IPS-18c (cell line): Measurements from ENCODE around the gene SSC5D.

ENCODE experiments used
- H3K4me3 ChIP-seq: 2 replicates; pipeline ENCODE4 v1.7.0; 2013; ENCODE audit warnings: low read depth, mild to moderate bottlenecking, low read length, moderate library complexity; ENCODE audit not compliant: insufficient read depth
- H3K9me3 ChIP-seq: one replicate; pipeline ENCODE4 v1.6.1; 2013; ENCODE audit warnings: mild to moderate bottlenecking, low read length, moderate library complexity; ENCODE audit not compliant: control insufficient read depth, insufficient read depth

The SSC5D gene

GRCh38 chr19:55482156-55482961 lies 5.9 kb upstream of the SSC5D start:
- Histone ChIP-seq H3K9me3 (no peaks in the 10 kb centered on the region), H3K4me3 (no peak overlapping the region)

- Histone ChIP-seq H3K9me3 (no peaks in the 10 kb centered on the region), H3K4me3 (no peak overlapping the region)
Measured at GRCh38 chr19:55482967-55483705, 5.1 kb upstream of the SSC5D start.

GRCh38 chr19:55483706-55484592 lies 4.3 kb upstream of the SSC5D start:
- no peaks in the 10 kb centered on the region for H3K9me3 ChIP-seq
- H3K4me3 ChIP-seq = peak overlapping the region; percentile 83

GRCh38 chr19:55484593-55485438 lies 3.4 kb upstream of the SSC5D start, which contains the start of gene NAT14:
NAT14 (plus strand) TSS chr19:55485188; CDS start chr19:55485709, 521 bp downstream.
- no peaks in the 10 kb centered on the region for H3K9me3 ChIP-seq
- peak within 1 kb of the TSS; percentile 83 for H3K4me3 ChIP-seq

GRCh38 chr19:55485439-55486011 lies 2.7 kb upstream of the SSC5D start:
- Histone ChIP-seq H3K4me3 (peak overlapping the region; percentile 83), H3K9me3 (no peaks in the 10 kb centered on the region)

- H3K4me3 ChIP-seq = peak overlapping the region; percentile 83; the same call in 1 of the 2 replicates
- H3K9me3 ChIP-seq = no peaks in the 10 kb centered on the region
Measured at GRCh38 chr19:55486043-55486970, 1.9 kb upstream of the SSC5D start.

GRCh38 chr19:55486971-55487923 lies 989 bp upstream of the SSC5D start:
- H3K9me3 ChIP-seq = no peaks in the 10 kb centered on the region
- no peak overlapping the region; the same call in 1 of the 2 replicates for H3K4me3 ChIP-seq

- peak overlapping the region; percentile 24; the same call in 1 of the 2 replicates for H3K4me3 ChIP-seq
- H3K9me3 ChIP-seq = no peaks in the 10 kb centered on the region
Measured at GRCh38 chr19:55488986-55489710, 912 bp downstream of the SSC5D start.

GRCh38 chr19:55489711-55490477 lies 1.7 kb downstream of the SSC5D start:
- no peaks in the 10 kb centered on the region for H3K9me3 ChIP-seq
- no peak overlapping the region; the same call in 1 of the 2 replicates for H3K4me3 ChIP-seq

- H3K4me3 ChIP-seq = no peak overlapping the region
- H3K9me3 ChIP-seq = no peaks in the 10 kb centered on the region
Measured at GRCh38 chr19:55490478-55491432, 2.5 kb downstream of the SSC5D start.

GRCh38 chr19:55491546-55492360 lies 3.5 kb downstream of the SSC5D start:
- no peak overlapping the region for H3K4me3 ChIP-seq
- no peaks in the 10 kb centered on the region for H3K9me3 ChIP-seq
